GM18505 (cell line): ENCODE measurements around the gene B3GNT8.
"Not testable (repeated sequence)": the region's sequence is repeated elsewhere in the genome, so short reads cannot be mapped to it uniquely, and the experiment has no call there.

Experiments
- ATAC-seq: cut with Tn5 transposase; IDR thresholded peaks from one replicate; pipeline ENCODE4 v1.9.1; 2021; ENCODE audit not compliant: unreplicated experiment
- POLR2A ChIP-seq: IDR thresholded peaks from 4 replicates; pipeline ENCODE4 v1.6.1; 2011; ENCODE audit warnings: borderline replicate concordance; ENCODE audit not compliant: insufficient read depth, insufficient read length; ENCODE audit errors: extremely low read depth

Gene B3GNT8, protein sequence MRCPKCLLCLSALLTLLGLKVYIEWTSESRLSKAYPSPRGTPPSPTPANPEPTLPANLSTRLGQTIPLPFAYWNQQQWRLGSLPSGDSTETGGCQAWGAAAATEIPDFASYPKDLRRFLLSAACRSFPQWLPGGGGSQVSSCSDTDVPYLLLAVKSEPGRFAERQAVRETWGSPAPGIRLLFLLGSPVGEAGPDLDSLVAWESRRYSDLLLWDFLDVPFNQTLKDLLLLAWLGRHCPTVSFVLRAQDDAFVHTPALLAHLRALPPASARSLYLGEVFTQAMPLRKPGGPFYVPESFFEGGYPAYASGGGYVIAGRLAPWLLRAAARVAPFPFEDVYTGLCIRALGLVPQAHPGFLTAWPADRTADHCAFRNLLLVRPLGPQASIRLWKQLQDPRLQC

GRCh38 chr19:41426952-41427646 is at the start of gene B3GNT8:
B3GNT8 (minus strand) TSS chr19:41427374; CDS start chr19:41426778, 596 bp downstream.
- TF ChIP-seq POLR2A = no peak
- no peak for ATAC-seq

- ATAC-seq = no peak
- no peak for TF ChIP-seq POLR2A
Measured at GRCh38 chr19:41476583-41476982, 49.4 kb upstream of the B3GNT8 start.

- not testable (repeated sequence) for ATAC-seq
Measured at GRCh38 chr19:41463257-41464256, 36.4 kb upstream of the B3GNT8 start.

DNA sequence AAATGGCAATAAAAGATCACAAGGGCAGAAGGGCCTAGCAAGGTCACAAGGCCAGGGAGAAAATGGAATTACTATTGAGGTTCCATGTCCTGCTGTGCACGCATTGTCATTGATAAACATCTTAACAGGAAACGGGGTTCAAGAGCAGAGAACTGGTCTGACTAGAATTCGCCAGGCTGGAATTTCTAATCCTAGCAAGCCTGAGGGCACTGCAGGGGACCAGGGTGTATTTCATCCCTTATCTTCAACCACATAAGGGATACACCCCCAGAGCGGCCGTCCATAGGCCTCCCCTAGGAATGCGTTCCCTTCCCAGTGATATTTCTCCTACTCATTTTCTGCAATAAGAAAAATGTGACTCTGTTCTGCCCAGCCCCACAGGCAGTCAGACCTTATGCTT is 35.3 kb upstream of the B3GNT8 start:
- ATAC-seq = no peak
- no peak for TF ChIP-seq POLR2A

DNA sequence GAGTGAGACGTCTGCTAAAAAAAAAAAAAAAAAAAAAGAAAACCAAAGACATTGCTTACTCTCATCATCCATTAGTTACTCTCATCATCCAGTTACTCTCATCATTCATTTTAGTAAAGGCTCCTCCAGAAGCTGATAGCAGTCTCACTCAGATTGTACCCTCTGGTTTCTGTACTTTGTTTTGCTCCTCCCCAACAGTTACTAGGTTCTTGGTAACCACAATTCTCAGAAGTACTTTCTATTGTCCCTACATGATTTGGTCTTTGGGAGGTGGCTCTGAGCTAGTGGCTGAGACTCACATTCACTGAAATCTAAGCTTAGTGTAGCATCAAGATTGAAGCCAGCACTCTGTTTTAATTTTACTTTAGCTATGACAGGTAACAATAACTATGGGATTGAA is 30.1 kb upstream of the B3GNT8 start:
- TF ChIP-seq POLR2A = no peak
- ATAC-seq = no peak

DNA sequence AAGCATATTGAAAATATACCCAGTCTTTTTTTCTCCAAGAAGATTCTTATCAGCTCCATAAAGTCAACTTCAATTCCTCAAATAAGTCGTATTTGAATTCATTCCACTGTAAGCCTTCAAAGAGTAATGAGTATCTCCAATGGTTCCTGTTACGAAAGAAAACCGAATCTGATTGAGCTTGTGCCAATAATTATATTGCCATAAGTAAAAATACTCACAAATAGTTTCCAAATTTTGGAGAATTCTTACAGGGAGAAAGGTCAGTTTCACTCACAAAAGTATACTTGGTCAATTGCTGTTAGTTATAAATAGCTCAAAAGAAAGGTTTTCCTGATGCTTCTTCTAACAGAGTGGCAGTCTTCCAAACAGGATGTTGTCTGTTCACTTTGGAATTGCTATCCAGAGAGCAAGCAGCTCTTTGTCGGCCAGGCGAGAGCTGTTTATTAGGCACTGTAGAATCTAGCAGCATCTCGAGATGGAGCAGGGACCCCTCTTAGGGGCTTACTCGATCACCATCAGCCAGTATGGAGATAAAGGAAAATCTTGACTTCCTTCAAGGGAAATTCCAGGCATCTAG is 29.3 kb upstream of the B3GNT8 start:
- TF ChIP-seq POLR2A = no peak
- no peak for ATAC-seq

- no peak for ATAC-seq
- no peak for TF ChIP-seq POLR2A
Measured at GRCh38 chr19:41455936-41456335, 28.8 kb upstream of the B3GNT8 start.

DNA sequence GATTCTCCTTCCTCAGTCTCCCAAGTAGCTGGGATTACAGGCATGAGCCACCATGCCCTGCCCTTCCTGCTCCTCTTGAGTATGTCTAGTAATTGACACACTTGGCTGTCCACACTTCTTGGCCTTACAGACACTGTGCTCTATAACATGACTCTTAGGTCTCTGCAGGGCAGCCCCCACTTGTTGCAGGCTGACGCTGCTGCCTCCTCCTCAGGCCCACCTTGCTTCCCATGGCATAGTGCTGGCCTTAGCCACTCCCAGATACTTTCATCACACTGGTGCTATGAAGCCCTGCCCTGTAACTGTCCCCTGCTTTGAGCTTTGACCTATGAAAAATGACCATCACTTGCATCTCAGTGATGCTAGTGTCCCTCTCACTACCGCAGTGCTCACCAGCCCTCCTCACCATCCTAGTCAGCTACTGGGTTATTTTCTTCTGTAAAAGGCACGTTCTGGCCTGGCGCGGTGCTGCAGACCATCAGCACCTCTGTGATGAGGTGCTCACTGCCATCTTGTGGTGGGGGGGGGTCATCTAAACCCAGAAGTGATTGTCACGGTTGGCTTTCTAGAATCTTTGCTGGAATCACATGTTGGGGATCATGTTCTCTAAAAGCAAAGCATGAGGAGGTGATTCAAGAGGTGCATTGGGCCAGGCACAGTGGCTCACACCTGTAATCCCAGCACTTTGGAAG is 25.6 kb upstream of the B3GNT8 start:
- no peak for TF ChIP-seq POLR2A
- ATAC-seq = no peak

DNA sequence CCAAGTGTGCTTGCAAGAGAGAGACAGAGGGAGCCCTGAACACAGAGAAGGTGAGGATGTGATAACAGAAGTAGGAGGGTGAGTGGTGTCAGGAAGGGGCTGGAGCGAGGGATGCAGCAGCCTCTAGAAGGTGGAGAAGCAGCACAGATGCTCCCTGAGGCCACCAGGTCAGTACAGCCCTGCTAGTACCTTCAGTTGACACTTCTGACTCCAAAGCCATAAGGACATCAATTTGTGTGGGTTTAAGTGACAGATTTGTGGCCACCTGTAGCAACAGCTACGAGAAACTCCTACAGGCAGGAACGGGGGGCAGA is 22.6 kb upstream of the B3GNT8 start:
- no peak for TF ChIP-seq POLR2A
- ATAC-seq = no peak

DNA sequence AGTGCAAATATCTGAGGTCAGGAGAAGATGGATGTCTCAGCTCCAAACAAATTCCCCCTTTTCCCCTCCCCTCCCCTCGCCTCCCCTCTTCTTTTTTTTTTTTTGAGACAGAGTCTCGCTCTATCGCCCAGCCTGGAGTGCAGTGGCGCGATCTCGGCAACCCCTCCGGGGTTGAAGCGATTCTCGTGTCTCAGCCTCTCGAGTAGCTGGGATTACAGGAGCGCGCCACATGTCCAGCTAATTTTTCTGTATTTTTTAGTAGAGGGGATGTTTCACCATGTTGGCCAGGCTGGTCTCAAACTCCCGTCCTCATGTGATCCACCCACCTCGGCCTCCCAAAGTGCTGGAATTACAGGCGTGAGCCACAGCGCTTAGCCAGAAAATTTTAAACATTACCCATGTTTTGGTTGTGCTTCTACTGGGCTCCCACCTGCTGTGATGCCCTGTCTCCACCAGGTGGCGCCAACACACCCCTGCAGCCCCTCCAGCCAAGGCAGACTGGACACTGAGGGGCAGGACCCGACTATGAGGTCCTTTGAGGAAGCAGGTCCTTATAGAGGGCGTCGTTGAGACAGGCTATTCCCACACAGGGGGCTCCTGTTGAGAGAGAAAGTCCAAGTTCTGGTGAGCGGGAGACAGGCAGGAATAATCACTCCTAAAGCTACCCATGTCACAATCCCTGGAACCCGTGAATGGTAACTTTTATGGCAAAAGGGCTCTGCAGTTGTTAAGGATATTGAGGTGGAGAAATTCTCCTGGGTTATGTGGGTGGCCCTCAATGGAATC is 22.1 kb upstream of the B3GNT8 start:
- ATAC-seq = no peak
- no peak for TF ChIP-seq POLR2A

- TF ChIP-seq POLR2A = no peak
- ATAC-seq = no peak
Measured at GRCh38 chr19:41447732-41448332, 20.7 kb upstream of the B3GNT8 start.
